ENCODE data around the gene OPCML. TPM values are rescaled to one million over a fixed set of nuclear protein-coding genes. Genes with fewer than 3 reads are reported as not detected.
A peak's percentile ranks its signal among the peaks of the same experiment; 100 is the strongest.

Gene OPCML
- total RNA-seq, 5 donors from 2014 or later (not counting 1 experiment from before 2014, with no cell fraction given), result not detected

DNA sequence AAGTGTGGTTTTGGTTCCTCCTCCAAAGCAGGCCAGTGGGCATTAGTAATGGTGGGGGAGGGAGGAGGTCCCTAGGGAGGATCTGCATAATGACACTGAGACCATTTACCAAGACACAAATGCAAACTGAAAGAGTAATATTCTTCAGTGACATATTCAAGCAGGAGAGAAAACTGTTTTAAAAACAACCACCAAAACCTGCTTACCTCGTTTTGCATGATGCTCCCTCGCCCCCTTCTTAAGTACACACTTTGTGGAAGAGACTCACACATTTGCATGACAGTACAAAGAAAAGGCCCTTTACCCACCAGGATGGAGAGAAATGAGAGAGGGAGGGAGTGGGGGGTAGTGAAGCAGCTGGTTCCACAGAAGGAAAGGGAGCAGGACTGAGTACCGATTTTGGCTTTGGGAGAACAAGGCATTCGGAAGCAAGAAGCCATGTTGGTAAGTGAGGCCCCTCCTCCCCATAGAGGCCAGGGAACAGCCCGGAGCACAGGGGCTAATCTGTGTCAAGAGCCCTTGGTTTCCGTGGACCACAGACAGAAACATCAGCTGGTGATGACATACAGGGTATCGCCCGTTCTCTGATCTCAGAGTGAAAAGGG lies 13.0 kb upstream of the OPCML start:
- Histone ChIP-seq H3K4me3 (ENCODE audit: control insufficient read depth in 1 of 2, extremely low read depth in 1 of 2, low read length in 1 of 2) (no peak overlapping the region), H3K9me3 (no peaks in the 10 kb centered on the region), H3K27me3 (replicated peaks in 1 of 2; ENCODE audit: control insufficient read depth in 2 of 2, extremely low read depth in 1 of 2, insufficient read depth in 2 of 2, low read length in 1 of 2) (peaks cover 0 to 6% of the 10 kb centered on the region in 2 experiments), H3K36me3 (ENCODE audit: control insufficient read depth in 2 of 2, extremely low read depth in 1 of 2, insufficient read depth in 1 of 2, low read length in 1 of 2) (no peaks in the 10 kb centered on the region), H3K27ac (ENCODE audit: low read length) (no peak overlapping the region), H3K4me1 (ENCODE audit: control insufficient read depth in 1 of 2, extremely low read depth in 1 of 2, insufficient read depth in 2 of 2, low read length in 2 of 2) (no peaks in the 10 kb centered on the region)
- Mint-ChIP-seq H3K4me3 (no peak overlapping the region), H3K27ac (no peak overlapping the region), H3K27me3 (no peaks in the 10 kb centered on the region), H3K36me3 (no peaks in the 10 kb centered on the region), H3K9me3 (no peaks in the 10 kb centered on the region), H3K4me1 (no peaks in the 10 kb centered on the region)
- ATAC-seq (replicated peaks in 1 of 4), result no peak
- DNase-seq, result no peak
- ChIA-PET POLR2A (no interaction called here), CTCF (no interaction called here)
- WGBS (ENCODE audit: insufficient coverage), result 78% methylated on average over 6 of the region's 8 CpGs

DNA sequence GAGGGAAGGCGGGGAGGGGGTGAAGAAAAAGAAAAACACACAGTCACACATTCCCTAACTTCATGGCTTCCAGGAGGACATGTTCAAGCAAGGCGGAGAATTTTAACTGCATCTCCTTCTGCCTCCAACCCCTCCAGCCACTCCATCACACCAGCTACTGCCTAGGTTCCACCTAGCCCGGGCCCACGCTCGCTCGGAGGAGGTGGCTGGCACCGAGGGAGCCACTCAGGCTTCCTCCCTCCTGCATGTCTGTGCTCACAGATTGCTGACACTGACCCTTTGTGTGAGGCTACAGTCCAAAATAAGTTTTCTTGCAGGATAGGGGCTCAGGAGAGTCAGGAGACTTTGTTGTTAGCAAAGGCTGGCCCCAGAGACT lies 9.4 kb upstream of the OPCML start:
- Mint-ChIP-seq H3K4me1 (no peaks in the 10 kb centered on the region), H3K9me3 (peaks cover 3 to 5% (median 4%) of the 10 kb centered on the region in 3 donors), H3K27me3 (no peaks in the 10 kb centered on the region), H3K4me3 (no peak overlapping the region), H3K27ac (no peak overlapping the region), H3K36me3 (no peaks in the 10 kb centered on the region)
- H3K36me3 ChIP-seq (ENCODE audit: control insufficient read depth in 2 of 2, extremely low read depth in 1 of 2, insufficient read depth in 1 of 2, low read length in 1 of 2), result no peaks in the 10 kb centered on the region
- 84% methylated on average over 6 of the region's 7 CpGs for WGBS (ENCODE audit: insufficient coverage)
- ChIA-PET CTCF (no interaction called here), POLR2A (interaction anchor here in 1 of 2 donors (0.8 kb wide), 1 partner anchor 34 kb away, joined by 3 read pairs; no protein-coding TSS in a partner anchor)
- no peaks in the 10 kb centered on the region for H3K9me3 ChIP-seq
- no peaks in the 10 kb centered on the region for H3K4me1 ChIP-seq (ENCODE audit: control insufficient read depth in 1 of 2, extremely low read depth in 1 of 2, insufficient read depth in 2 of 2, low read length in 2 of 2)
- DNase-seq, result no peak
- ATAC-seq (replicated peaks in 1 of 4), result no peak
- no peak overlapping the region for H3K27ac ChIP-seq (ENCODE audit: low read length)
- H3K4me3 ChIP-seq (ENCODE audit: control insufficient read depth in 1 of 2, extremely low read depth in 1 of 2, low read length in 1 of 2), result no peak overlapping the region
- peaks cover 0 to 6% of the 10 kb centered on the region in 2 experiments for H3K27me3 ChIP-seq (replicated peaks in 1 of 2; ENCODE audit: control insufficient read depth in 2 of 2, extremely low read depth in 1 of 2, insufficient read depth in 2 of 2, low read length in 1 of 2)

DNA sequence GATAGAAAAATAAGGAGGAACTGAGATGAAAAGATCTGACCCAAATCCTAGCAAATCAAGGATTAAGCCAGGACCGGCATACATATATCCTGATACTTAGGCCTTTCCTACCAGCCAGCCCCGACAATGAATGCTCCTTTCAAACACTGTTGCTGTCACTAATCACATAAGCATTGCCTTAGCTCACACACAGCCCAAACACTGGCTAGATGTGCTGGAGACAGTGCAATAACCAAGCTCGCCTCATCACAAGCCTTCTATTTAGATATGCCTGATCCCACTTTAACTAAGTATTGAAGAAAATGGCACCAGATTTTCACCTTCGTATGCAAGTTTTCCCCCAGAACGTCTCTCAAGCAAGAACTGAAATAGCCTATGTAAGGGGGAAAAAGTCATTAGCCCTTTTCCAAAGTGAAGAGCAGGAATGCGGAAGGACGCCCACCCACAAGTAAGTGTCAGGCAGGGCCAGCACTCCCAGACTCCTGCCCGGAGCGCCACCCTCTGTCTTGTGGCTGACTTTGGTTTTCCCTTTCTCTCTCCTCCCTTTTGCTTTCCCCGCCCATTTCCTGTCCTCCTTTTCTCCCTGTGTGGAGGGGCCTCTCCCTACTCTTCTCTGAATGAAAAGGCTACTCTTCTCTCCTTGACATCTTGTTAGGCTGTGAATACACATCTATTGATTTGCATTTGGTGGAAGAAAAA lies 8.9 kb upstream of the OPCML start:
- ChIA-PET CTCF (no interaction called here), POLR2A (interaction anchor here in 1 of 2 donors (0.8 kb wide), 1 partner anchor 33 kb away, joined by 3 read pairs; no protein-coding TSS in a partner anchor)
- DNase-seq (no peak), ATAC-seq (replicated peaks in 1 of 4) (no peak)
- Histone ChIP-seq H3K27me3 (replicated peaks in 1 of 2; ENCODE audit: control insufficient read depth in 2 of 2, extremely low read depth in 1 of 2, insufficient read depth in 2 of 2, low read length in 1 of 2) (peaks cover 0 to 4% of the 10 kb centered on the region in 2 experiments), H3K4me1 (ENCODE audit: control insufficient read depth in 1 of 2, extremely low read depth in 1 of 2, insufficient read depth in 2 of 2, low read length in 2 of 2) (no peaks in the 10 kb centered on the region), H3K9me3 (no peaks in the 10 kb centered on the region), H3K4me3 (ENCODE audit: control insufficient read depth in 1 of 2, extremely low read depth in 1 of 2, low read length in 1 of 2) (no peak overlapping the region), H3K27ac (ENCODE audit: low read length) (no peak overlapping the region), H3K36me3 (ENCODE audit: control insufficient read depth in 2 of 2, extremely low read depth in 1 of 2, insufficient read depth in 1 of 2, low read length in 1 of 2) (no peaks in the 10 kb centered on the region)
- Mint-ChIP-seq H3K4me1 (no peaks in the 10 kb centered on the region), H3K4me3 (no peak overlapping the region), H3K27me3 (no peaks in the 10 kb centered on the region), H3K36me3 (no peaks in the 10 kb centered on the region), H3K27ac (no peak overlapping the region), H3K9me3 (peaks cover 3 to 5% (median 4%) of the 10 kb centered on the region in 3 donors)
- WGBS (ENCODE audit: insufficient coverage), result 93% methylated on average over 3 of the region's 10 CpGs

DNA sequence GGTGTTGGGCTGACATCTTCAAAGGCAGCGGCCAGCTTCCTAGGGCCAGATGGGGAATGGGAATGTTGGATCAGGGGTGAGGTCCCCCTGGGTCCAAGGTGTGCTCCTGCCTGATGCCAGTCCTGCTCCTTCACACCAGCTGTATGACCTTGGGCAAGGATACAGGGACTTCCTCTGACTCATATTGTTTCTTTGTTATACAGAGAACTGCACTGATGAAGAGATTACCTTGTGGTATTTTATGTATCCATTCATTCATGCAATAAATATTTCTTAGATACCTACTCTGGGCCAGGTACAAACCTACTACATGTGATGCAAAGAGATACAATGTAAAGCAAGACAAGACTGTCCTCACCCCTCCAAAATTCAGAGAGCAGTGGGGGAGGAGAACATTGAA lies 3.9 kb upstream of the OPCML start:
- Histone ChIP-seq H3K9me3 (no peaks in the 10 kb centered on the region), H3K36me3 (ENCODE audit: control insufficient read depth in 2 of 2, extremely low read depth in 1 of 2, insufficient read depth in 1 of 2, low read length in 1 of 2) (no peaks in the 10 kb centered on the region), H3K4me1 (ENCODE audit: control insufficient read depth in 1 of 2, extremely low read depth in 1 of 2, insufficient read depth in 2 of 2, low read length in 2 of 2) (no peaks in the 10 kb centered on the region), H3K27me3 (replicated peaks in 1 of 2; ENCODE audit: control insufficient read depth in 2 of 2, extremely low read depth in 1 of 2, insufficient read depth in 2 of 2, low read length in 1 of 2) (peaks cover 9 to 18% of the 10 kb centered on the region in 2 experiments), H3K4me3 (ENCODE audit: control insufficient read depth in 1 of 2, extremely low read depth in 1 of 2, low read length in 1 of 2) (no peak overlapping the region), H3K27ac (ENCODE audit: low read length) (no peak overlapping the region)
- CTCF ChIA-PET, result no interaction called here
- DNase-seq, result no peak
- no peak for ATAC-seq (replicated peaks in 1 of 4)
- no CpG with 5 or more reads among the region's 1 CpG for WGBS (ENCODE audit: insufficient coverage)
- POLR2A ChIA-PET, result no interaction called here
- H3K9me3 Mint-ChIP-seq, result peaks cover 3 to 5% (median 4%) of the 10 kb centered on the region in 3 donors
- H3K27me3 Mint-ChIP-seq, result peaks cover 26 to 28% of the 10 kb centered on the region in 2 donors
- no peak overlapping the region for H3K27ac Mint-ChIP-seq
- H3K4me3 Mint-ChIP-seq, result no peak overlapping the region
- no peaks in the 10 kb centered on the region for H3K36me3 Mint-ChIP-seq
- no peaks in the 10 kb centered on the region for H3K4me1 Mint-ChIP-seq

DNA sequence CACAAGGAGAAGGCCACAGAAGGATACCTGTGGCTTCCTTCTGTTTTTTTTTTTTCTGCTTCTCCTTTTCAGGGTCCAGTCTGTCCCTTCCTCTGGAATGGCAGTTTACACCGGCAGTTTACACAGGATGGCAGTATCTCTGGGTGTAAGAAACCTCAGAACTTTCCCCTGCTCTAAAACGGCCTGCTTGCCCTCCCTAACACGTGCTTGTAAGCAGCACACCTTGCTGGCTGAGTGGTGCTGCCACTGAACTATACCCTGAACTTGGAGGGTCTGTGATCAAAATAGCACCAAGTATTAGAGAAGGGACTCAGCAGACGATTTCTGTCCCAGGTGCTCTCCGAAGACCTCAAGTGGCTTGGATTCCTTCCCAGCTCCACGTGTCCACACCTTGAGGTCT lies 904 bp upstream of the OPCML start:
- 43% methylated on average over 5 of the region's 6 CpGs for WGBS (ENCODE audit: insufficient coverage)
- Histone ChIP-seq H3K36me3 (ENCODE audit: control insufficient read depth in 2 of 2, extremely low read depth in 1 of 2, insufficient read depth in 1 of 2, low read length in 1 of 2) (no peaks in the 10 kb centered on the region), H3K4me3 (ENCODE audit: control insufficient read depth in 1 of 2, extremely low read depth in 1 of 2, low read length in 1 of 2) (no peak overlapping the region), H3K9me3 (no peaks in the 10 kb centered on the region), H3K27me3 (replicated peaks in 1 of 2; ENCODE audit: control insufficient read depth in 2 of 2, extremely low read depth in 1 of 2, insufficient read depth in 2 of 2, low read length in 1 of 2) (peaks cover 13 to 39% of the 10 kb centered on the region in 2 experiments), H3K27ac (ENCODE audit: low read length) (no peak overlapping the region), H3K4me1 (ENCODE audit: control insufficient read depth in 1 of 2, extremely low read depth in 1 of 2, insufficient read depth in 2 of 2, low read length in 2 of 2) (no peaks in the 10 kb centered on the region)
- Mint-ChIP-seq H3K4me1 (no peaks in the 10 kb centered on the region), H3K4me3 (no peak overlapping the region), H3K27me3 (peaks cover 45 to 55% of the 10 kb centered on the region in 2 donors), H3K9me3 (peaks cover 0 to 5% (median 0%) of the 10 kb centered on the region in 3 donors), H3K36me3 (no peaks in the 10 kb centered on the region), H3K27ac (no peak overlapping the region)
- CTCF ChIA-PET, result no interaction called here
- POLR2A ChIA-PET, result no interaction called here
- DNase-seq (no peak), ATAC-seq (replicated peaks in 1 of 4) (no peak)

DNA sequence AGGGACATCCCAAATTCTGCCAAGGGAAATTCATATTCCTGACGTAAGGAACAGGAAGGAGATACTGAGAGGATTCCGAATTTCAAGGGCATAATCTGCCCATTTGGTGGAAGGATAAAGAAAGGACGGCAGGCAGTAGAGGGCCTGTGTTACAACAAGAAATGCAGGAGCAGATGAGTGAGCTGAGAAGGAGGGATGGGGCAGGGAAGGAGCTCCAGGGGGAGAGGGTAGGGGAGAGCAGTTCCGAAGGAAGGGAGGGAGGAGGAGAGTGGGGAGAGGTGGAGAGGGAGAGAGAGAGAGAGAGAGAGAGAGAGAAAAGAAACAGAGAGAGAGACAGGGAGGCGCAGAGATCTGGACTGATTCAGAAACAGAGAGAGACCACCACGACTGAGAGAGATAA lies 843 bp downstream of the OPCML start:
- H3K27ac Mint-ChIP-seq, result peak overlapping the region in 1 of 2 donors; percentile 39
- no peaks in the 10 kb centered on the region for H3K36me3 Mint-ChIP-seq
- H3K27me3 Mint-ChIP-seq, result peaks cover 45 to 56% of the 10 kb centered on the region in 2 donors
- no peaks in the 10 kb centered on the region for H3K9me3 ChIP-seq
- ChIA-PET POLR2A (no interaction called here), CTCF (interaction anchor here in 1 of 2 donors (0.9 kb wide), 1 partner anchor 30 kb away, joined by 4 read pairs; no protein-coding TSS in a partner anchor)
- H3K4me1 ChIP-seq (ENCODE audit: control insufficient read depth in 1 of 2, extremely low read depth in 1 of 2, insufficient read depth in 2 of 2, low read length in 2 of 2), result no peaks in the 10 kb centered on the region
- H3K4me3 ChIP-seq (ENCODE audit: control insufficient read depth in 1 of 2, extremely low read depth in 1 of 2, low read length in 1 of 2), result no peak overlapping the region
- H3K4me1 Mint-ChIP-seq, result no peaks in the 10 kb centered on the region
- ATAC-seq (replicated peaks in 1 of 4) (no peak), DNase-seq (no peak)
- H3K9me3 Mint-ChIP-seq, result peaks cover 0 to 5% (median 0%) of the 10 kb centered on the region in 3 donors
- no peak overlapping the region for H3K27ac ChIP-seq (ENCODE audit: low read length)
- H3K4me3 Mint-ChIP-seq, result no peak overlapping the region
- peaks cover 13 to 44% of the 10 kb centered on the region in 2 experiments for H3K27me3 ChIP-seq (replicated peaks in 1 of 2; ENCODE audit: control insufficient read depth in 2 of 2, extremely low read depth in 1 of 2, insufficient read depth in 2 of 2, low read length in 1 of 2)
- H3K36me3 ChIP-seq (ENCODE audit: control insufficient read depth in 2 of 2, extremely low read depth in 1 of 2, insufficient read depth in 1 of 2, low read length in 1 of 2), result no peaks in the 10 kb centered on the region
- 10% methylated on average over 3 of the region's 6 CpGs for WGBS (ENCODE audit: insufficient coverage)
